Thyroid gland (tissue), 4 donors: ENCODE measurements around the gene NSUN7. TPM values are rescaled to one million over a fixed set of nuclear protein-coding genes. Genes with fewer than 3 reads are reported as not detected.

ENCODE experiments used
- DNase-seq, 2 donors: peaks; one replicate each; pipeline ENCODE4 v3.0.0-alpha.2; 2019
- H3K27ac ChIP-seq, 3 donors: fragments of 200-600 bp; sonication (generic); 1 replicate in 2 of 3; 2 replicates in 1 of 3; pipeline ENCODE4 v1.5.1; 2016 to 2019; ENCODE audit warnings: mild to moderate bottlenecking in 1 of 3, moderate library complexity in 1 of 3
- H3K27me3 ChIP-seq: fragments of 200-600 bp; sonication (generic); one replicate; pipeline ENCODE4 v1.5.1; 2019
- H3K36me3 ChIP-seq, 2 donors: fragments of 200-600 bp; sonication (generic); one replicate each; pipeline ENCODE4 v1.5.1; 2016 to 2019
- H3K4me1 ChIP-seq, 2 donors: fragments of 200-600 bp; sonication (generic); one replicate each; pipeline ENCODE4 v1.5.1; 2017 to 2019
- H3K4me3 ChIP-seq, 3 donors: fragments of 200-600 bp; sonication (generic); replicated peaks in 1 of 3; 1 replicate in 2 of 3; 2 replicates in 1 of 3; pipeline ENCODE4 v1.5.1; 2016; ENCODE audit warnings: mild to moderate bottlenecking in 1 of 3
- H3K9me3 ChIP-seq: fragments of 200-600 bp; sonication (generic); one replicate; pipeline ENCODE4 v1.5.1; 2017
- POLR2A ChIP-seq, 2 donors: fragments of 450-650 bp; IDR thresholded peaks; one replicate each; pipeline ENCODE4 v1.6.1; 2017; ENCODE audit warnings: antibody characterized with exemption in 2 of 2, mild to moderate bottlenecking in 2 of 2, moderate library complexity in 1 of 2
- WGBS, 2 donors: methylation state at CpG; one replicate each; pipeline ENCODE4 v1.1.5; 2017; 5-methylcytosine and 5-hydroxymethylcytosine counted together
- intact Hi-C: fragments of 100-400 bp; cut with DNase I; formaldehyde crosslinking; loops from one replicate; pipeline ENCODE4 v1.15.1; 2023
- total RNA-seq, 4 donors: library from RNA; depleted of rRNA; stranded (reverse); fragments of >200 nt; gene quantifications; one replicate each; pipeline ENCODE4 v1.2.3, GENCODE V29; 2016
- TF ChIP-seq, protein P1 (sequence below), 6 experiments: fragments of 200-600 bp in 3 of 6; fragments of 450-650 bp in 3 of 6; sonication (generic) in 3 of 6; IDR thresholded peaks; one replicate each; pipeline ENCODE4 v1.5.1; 2016 to 2019; ENCODE audit warnings: antibody characterized with exemption in 6 of 6, mild to moderate bottlenecking in 2 of 6, inconsistent platforms in 1 of 6, moderate library complexity in 1 of 6

The NSUN7 gene
- total RNA-seq, 4 donors from 2014 or later: 14.2 to 65.2 (median 19.1) TPM

DNA sequence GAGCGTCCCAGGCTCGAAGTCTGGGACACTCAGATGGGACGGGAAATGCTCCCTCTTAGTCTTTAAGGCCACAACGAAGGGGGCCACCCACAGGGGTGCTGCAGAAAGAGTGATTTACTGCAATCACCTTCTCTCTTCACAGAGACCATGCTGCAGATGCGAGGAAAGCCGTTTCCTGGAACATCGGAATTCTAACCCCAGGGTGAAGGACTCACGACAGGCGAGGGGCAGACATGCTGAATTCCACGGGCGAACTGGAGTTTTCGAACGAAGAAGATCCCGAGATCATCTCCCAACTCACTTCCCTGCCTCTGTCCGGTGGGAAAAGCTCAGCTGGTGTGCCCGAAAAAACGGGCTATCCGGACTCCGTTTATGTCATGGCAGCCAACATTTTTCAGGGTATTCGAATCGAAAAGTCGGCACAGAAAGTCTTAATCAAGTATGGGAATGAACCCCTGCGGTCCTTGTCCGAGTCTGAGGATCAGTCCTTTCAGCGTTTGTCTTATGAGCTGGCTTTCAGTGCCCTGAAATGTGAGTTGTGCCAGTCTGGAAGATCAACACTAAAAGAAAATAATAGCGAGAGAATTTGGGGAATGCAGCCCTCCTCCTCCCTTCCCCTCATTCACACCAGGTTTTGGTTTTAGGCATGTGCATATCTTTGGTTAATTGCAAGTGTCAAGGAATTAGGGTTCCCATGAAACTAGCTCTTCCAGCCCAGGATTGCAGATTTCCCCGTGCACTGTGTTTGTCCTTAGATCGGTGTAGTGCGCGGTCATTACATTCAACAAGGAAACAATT, 905 bp downstream of the NSUN7 start:
- H3K9me3 ChIP-seq: no peaks in the 10 kb centered on the region
- 8 to 10% methylated on average over 30 of the region's 30 CpGs for WGBS, 2 donors
- peak overlapping the region in 2 of 3 donors; percentile 45 to 51 for H3K27ac ChIP-seq
- H3K4me3 ChIP-seq: peak overlapping the region; percentile 48 to 60 (median 56)
- H3K4me1 ChIP-seq: peaks cover 0 to 9% of the 10 kb centered on the region in 2 donors
- intact Hi-C loops: no loop called here
- H3K36me3 ChIP-seq: no peaks in the 10 kb centered on the region
- H3K27me3 ChIP-seq: no peaks in the 10 kb centered on the region
- TF ChIP-seq, protein P1, sequence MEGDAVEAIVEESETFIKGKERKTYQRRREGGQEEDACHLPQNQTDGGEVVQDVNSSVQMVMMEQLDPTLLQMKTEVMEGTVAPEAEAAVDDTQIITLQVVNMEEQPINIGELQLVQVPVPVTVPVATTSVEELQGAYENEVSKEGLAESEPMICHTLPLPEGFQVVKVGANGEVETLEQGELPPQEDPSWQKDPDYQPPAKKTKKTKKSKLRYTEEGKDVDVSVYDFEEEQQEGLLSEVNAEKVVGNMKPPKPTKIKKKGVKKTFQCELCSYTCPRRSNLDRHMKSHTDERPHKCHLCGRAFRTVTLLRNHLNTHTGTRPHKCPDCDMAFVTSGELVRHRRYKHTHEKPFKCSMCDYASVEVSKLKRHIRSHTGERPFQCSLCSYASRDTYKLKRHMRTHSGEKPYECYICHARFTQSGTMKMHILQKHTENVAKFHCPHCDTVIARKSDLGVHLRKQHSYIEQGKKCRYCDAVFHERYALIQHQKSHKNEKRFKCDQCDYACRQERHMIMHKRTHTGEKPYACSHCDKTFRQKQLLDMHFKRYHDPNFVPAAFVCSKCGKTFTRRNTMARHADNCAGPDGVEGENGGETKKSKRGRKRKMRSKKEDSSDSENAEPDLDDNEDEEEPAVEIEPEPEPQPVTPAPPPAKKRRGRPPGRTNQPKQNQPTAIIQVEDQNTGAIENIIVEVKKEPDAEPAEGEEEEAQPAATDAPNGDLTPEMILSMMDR (IDR thresholded peaks at IDR 0.05): no peak
- no peak for TF ChIP-seq POLR2A (IDR thresholded peaks at IDR 0.05)
- DNase-seq: peak; percentile 5 to 14

DNA sequence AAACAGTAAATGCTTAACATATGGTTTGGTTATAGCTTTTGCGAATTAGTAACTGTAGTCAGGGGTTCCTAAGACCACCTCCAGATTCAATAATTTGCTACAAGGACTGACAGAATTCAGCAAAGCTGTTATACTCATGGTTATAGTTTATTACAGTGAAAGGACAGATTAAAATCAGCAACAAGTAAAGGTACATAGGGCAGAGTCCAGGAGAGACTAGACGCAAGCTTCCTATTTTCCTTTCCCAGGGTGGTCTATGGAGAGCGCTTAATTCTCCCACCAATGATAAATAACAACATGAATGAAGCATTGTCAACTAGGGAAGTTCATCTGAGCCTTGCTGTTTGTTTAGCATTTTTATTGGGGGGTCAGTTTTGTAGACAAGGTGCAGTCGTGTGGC, 5.9 kb downstream of the NSUN7 start:
- TF ChIP-seq, protein P1 (IDR thresholded peaks at IDR 0.05): no peak
- TF ChIP-seq POLR2A (IDR thresholded peaks at IDR 0.05): no peak
- WGBS, 2 donors: 95 to 97% methylated on average over 4 of the region's 4 CpGs
- intact Hi-C loops: no loop called here
- no peaks in the 10 kb centered on the region for H3K27me3 ChIP-seq
- H3K4me3 ChIP-seq: no peak overlapping the region
- H3K27ac ChIP-seq: no peak overlapping the region
- DNase-seq: no peak
- peaks cover 0 to 5% of the 10 kb centered on the region in 2 donors for H3K4me1 ChIP-seq
- H3K36me3 ChIP-seq: no peaks in the 10 kb centered on the region
- no peaks in the 10 kb centered on the region for H3K9me3 ChIP-seq

DNA sequence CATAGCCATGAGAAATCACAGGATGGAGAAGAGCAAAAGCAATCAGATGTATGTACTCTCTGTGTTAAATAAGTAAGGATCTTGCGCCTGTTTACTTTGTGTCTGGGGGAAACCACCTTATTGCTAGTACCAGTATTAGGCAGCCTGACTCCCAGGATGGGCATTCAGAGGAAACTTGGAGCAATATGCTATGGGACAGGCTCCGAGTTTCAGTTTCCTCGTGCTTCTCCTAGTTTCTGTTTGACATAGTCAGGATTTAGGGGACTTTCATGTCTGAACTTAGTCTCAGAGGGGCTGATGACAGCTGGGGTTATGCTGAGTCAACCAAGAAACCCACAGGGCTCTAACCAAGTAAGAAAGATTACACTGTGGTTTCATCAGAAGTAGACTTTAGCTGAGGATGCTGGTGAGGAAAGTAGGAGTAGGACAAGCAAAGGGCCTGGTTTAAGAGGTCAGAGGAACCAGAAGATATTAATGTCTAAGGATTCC, 13.5 kb downstream of the NSUN7 start:
- Histone ChIP-seq H3K4me1 (no peaks in the 10 kb centered on the region), H3K27me3 (no peaks in the 10 kb centered on the region), H3K36me3 (no peaks in the 10 kb centered on the region), H3K27ac (no peak overlapping the region), H3K4me3 (no peak overlapping the region), H3K9me3 (no peaks in the 10 kb centered on the region)
- intact Hi-C loops: no loop called here
- TF ChIP-seq POLR2A (IDR thresholded peaks at IDR 0.05): no peak
- TF ChIP-seq, protein P1 (IDR thresholded peaks at IDR 0.05): no peak
- WGBS, 2 donors: 89 to 93% methylated on average over 3 of the region's 3 CpGs
- no peak for DNase-seq

DNA sequence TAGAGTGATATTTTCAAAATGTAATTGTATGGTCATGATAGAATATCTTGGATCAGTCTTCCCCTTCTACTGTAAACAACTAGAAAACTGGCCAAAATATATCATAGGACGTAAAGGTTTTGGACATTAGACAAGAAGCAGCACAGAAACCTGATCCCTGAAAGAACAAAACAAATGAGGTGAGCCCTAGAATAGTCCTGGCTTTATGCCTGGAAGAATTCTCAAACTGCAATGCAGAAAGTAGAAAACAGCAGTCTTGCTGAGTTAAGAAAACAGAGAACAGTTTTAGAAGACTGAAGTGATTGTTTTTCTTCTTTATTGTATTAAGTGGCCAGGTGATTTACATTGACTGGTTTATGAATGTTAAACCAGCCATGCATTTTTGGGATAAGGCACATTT, 19.5 kb downstream of the NSUN7 start:
- no peak for DNase-seq
- H3K4me3 ChIP-seq: no peak overlapping the region
- peak overlapping the region; percentile 51 to 76 (median 60) for H3K27ac ChIP-seq
- intact Hi-C loops: no loop called here
- no peaks in the 10 kb centered on the region for H3K27me3 ChIP-seq
- peaks cover 0 to 3% of the 10 kb centered on the region in 2 donors for H3K4me1 ChIP-seq
- WGBS, 2 donors: 24 to 27% methylated on average over 1 of the region's 1 CpG
- H3K9me3 ChIP-seq: no peaks in the 10 kb centered on the region
- no peaks in the 10 kb centered on the region for H3K36me3 ChIP-seq
- TF ChIP-seq, protein P1 (IDR thresholded peaks at IDR 0.05): no peak

DNA sequence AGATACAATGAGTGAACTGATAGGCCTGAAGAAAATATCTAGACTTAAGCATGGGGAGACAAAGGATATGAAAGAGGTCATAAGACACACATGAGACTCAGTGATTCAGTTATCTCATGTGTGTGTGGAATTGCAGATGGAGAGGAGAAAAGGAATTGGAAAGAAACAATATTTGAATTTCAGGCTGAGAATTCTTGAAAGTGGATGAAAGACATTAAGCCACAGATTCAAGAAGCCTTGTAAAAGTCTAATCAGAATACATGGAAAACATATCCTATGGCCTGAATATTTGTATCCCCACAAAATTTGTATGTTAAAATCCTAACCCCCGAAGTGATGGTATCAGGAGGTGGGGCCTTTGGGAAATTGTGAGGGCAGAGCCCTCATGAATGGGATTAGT, 28.3 kb downstream of the NSUN7 start:
- intact Hi-C loops: no loop called here
- TF ChIP-seq POLR2A (IDR thresholded peaks at IDR 0.05): no peak
- TF ChIP-seq, protein P1 (IDR thresholded peaks at IDR 0.05): no peak
- H3K36me3 ChIP-seq: no peaks in the 10 kb centered on the region
- H3K4me3 ChIP-seq: no peak overlapping the region
- H3K9me3 ChIP-seq: no peaks in the 10 kb centered on the region
- no peak for DNase-seq
- no peak overlapping the region for H3K27ac ChIP-seq
- H3K4me1 ChIP-seq: no peaks in the 10 kb centered on the region
- 76 to 96% methylated on average over 1 of the region's 1 CpG for WGBS, 2 donors
- no peaks in the 10 kb centered on the region for H3K27me3 ChIP-seq
